Measurements from ENCODE around the gene UGT1A10.

The UGT1A10 gene

DNA sequence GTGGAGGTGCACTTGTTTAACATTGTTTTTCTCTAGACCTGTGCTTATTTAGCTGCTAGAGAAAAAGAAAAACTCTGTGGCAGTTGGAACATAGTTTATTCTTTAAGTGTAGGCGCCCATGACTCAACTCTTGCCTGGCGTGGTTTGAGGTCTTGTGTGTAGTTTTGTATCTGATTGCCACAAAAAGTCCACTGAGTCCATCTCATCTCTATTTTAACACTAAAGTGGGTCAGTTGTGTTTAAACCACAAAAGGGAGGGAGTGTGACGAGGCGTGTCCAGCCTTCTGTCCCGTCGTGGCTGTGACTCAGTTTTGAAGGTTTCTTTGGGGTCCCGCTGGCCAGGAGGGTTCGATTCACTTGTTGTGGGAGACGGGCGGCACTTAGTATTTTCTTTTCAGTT is 20.2 kb downstream of the UGT1A10 start:
- no peak for DNase-seq

DNA sequence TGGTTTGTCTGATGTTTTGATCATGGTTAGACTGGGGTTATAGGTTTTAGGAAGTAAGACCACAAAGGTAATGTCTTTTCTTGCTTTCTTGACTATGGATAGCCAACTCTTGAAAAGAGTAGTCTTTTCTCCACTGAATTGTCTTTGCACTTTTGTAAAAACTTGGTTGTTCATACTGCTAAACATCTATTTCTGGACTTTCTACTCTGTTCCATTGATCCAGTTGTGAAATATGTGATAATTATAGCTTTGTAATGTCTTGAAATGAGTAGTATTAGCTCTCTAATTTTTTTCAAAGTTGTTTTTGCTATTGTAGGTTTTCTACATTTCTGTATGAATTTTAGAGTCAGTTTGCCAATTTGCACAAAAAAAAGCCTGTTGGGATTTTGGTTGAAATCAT is 22.4 kb downstream of the UGT1A10 start:
- no peak for DNase-seq

DNA sequence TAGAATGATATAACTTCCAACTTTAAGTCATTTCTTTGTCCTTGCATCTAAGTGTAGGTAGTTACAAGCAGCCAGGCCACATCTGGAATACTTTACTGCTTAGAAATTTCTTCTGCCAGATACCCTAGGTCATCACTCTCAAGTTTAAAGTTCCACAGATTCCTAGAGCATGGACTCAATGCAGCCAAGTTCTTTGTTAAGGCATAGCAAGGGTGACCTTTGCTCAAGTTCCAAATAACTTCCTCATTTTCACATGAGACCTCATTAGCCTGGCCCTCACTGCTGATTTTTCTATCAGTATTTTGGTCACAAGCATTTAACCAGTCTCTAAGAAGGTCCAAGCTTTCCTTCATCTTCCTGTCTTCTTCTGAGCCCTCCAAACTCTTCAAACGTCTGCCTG is 27.7 kb downstream of the UGT1A10 start:
- no peak for DNase-seq

DNA sequence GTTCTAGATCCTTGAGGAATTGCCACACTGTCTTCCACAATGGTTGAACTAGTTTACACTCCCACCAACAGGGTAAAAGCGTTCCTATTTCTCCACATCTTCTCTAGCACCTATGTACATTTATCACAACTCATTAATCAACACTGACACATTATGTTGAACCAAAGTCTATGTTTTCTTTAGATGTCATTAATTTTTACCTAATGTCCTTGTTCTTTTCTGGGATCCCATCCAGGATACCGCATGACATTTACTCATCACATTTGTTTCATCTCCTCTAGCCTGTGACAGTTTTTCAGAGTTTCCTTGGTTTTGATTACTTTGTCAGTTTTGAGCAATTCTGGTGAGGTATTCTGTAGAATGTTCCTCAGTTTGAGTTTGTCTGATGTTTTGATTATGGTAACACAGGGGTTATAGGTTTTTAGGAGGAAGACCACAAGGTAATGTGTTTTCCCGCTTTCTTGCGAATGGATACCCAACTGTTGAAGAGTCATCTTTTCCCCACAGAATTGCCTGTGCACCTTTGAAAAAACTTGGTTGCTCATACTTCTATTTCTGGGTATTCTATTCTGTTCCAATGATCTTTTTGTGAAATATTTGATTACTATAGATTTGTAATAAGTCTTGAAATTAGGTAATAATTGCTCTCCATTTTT is 32.5 kb downstream of the UGT1A10 start:
- DNase-seq: no peak

DNA sequence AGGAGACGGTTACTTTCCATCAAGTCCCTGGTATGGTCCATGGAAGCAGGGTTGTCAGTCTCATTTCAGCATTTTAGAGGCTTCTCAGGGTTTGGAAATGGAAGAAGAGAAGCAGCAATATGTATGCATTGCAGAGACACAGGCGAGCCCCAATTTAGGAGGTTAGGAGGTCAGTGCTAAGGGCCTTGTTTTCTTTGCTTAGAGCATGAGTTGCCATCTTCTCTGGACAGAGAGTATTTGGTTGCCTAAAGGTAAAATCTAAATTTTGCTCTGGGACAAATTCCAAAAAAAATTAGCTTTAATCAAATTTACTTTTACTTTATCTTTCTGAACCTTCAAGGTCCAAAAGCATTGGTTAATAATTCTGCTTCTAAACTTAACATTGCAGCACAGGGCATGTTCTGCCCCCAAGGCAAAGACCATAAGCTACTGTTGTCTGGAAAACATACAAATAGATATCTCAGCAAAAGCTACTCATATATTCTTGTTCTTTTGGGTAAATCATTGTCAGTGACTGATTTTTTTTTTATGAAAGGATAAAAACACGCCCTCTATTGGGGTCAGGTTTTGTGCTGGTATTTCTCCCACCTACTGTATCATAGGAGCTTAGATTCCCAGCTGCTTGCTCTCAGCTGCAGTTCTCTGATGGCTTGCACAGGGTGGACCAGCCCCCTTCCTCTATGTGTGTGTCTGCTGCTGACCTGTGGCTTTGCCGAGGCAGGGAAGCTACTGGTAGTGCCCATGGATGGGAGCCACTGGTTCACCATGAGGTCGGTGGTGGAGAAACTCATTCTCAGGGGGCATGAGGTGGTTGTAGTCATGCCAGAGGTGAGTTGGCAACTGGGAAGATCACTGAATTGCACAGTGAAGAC is 35.3 kb downstream of the UGT1A10 start, which contains the start of gene UGT1A9:
TSS of gene UGT1A9 (plus strand) at position 609 of the 872 bp plus-strand sequence. CDS start at position 646, 37 bp downstream.
- no peak for DNase-seq

DNA sequence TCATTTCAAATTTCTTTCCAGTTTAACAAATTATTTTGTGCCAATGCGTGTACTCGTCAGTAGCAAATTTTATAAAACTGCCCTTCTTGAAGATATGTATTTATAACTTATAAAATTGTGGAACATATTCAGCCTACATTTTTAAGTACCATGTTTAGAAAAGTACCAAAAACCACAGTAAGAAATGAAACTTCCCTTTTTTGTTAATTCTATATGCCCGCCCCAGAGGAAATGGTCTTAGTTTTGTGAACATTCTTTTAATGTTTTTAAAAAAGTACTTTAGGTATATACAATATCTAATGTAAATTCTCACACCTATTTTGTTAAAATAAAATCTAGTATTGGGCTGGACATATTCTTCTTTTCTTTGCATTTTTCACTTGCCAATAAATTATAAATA is 36.6 kb downstream of the UGT1A10 start:
- no peak for DNase-seq

DNA sequence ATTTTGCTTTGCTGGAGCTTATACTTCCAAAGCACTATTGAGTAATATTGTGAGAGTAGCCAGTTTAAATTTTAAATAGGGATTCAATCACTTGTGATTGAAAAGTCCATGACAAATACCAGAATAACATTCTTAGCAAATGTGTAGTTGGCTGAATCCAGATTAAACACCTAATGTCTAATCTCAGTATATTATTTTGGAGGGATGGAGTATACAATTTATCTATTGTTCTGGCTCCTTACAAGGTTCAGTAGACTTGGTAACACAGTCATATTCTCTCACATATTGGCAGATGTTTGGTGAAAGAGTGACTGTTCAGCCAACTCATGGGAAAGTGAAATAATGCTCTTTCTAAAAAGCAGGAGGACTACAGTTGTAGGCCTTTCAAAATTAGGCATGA is 37.6 kb downstream of the UGT1A10 start:
- no peak for DNase-seq

DNA sequence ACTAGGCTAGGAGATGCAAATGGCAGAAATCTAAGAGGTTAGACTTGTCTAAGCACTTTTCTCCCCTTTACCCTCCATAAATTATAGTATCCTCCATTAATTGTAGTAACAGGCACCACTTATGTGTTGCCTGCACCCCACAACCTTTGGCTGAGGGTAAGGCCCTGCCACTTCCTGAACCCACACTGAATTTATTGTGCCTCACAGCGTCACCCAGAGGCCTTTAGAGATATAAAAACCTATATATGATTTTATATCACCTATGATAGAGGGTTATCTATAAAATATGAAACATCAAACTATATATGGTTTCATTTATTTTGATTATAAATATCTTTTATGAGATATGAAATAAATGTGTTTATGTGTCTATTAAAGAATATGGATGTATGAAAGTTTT is 38.1 kb downstream of the UGT1A10 start:
- DNase-seq: no peak

DNA sequence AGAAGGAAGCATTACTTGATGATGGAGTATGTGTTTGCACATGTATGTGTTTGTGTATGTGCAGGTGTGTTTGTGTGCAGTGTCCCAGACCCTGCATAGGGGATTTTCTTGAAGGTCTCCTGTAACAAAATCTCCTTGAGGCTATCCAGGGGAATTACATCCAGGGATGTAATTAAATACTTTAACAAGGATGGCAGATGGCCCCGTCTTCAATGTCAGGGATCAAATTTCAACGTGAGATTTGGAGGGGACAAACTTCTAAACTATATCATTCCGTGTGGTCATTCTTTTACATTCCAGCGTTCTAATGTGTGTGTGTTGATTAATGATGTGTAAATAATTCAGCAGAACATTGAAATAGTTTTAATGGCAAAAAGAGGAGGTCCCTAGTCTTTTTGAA is 38.7 kb downstream of the UGT1A10 start:
- no peak for DNase-seq

DNA sequence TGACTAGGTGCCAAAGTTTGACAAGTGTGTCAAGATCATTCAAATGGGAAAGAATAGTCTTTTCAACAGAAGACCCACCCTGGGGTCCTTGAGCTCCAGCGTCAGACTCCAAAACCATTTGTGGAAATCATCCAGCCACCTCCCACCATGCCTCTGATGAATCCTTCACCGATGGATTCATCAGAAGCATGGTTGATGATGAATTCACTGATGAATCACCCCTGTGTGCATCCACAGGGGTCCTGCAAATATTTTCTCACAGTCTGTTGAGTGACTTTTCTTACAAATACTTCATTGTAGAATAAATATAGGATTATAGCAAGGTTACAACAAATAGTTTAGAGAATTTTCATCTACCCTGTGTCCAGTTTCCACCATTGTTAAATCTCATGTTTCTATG is 39.8 kb downstream of the UGT1A10 start:
- no peak for DNase-seq

DNA sequence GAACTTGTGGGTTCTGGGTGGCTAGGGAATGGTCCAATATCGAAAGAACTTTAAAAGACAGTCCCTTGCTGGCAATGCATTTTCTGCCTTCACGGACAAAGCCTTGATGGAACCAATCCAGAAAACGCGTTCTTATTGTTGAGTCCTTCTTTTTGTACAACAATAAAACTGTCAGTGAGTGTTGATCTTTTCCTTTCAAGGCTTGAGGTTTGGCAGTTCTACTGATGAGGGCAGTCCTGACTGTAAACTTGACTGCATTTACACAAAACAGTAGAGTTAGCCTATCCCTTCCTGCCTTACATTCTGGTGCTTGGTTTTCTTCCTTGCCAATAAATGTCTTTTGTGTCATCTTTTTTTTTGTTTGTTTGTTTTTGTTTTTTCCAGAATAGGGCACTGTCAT is 42.9 kb downstream of the UGT1A10 start:
- no peak for DNase-seq

DNA sequence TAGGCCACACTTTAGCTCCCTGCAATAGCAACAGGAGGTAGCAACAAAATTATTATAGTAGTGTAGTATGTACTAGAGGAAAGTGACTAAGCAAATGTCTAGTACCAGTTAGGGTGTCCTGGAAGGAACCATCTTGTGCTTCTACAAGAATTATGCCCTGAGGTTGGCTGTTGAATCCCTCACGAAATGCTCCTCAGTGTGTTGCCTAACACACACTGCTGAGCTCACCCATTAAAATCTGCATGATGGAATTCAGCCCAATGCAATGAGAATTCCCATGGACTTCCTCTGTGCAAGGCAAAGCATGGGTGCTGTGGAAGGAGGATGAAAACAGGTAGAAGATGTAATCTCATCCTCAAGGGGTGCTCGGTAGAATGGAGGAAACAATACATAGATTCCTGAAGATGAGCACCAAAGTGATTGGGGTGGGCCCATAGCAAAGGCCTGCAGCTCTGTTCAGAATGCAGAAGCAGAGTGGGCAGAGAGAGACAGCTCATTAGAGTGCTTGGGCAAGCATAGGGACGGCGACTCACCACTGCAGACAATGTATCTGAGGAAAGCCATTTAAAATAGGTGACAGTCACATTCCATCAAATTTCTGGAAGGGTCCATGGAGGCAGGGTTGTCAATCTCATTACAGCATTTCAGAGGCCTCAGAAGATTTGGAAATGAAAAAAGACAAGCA is 44.3 kb downstream of the UGT1A10 start:
- no peak for DNase-seq

DNA sequence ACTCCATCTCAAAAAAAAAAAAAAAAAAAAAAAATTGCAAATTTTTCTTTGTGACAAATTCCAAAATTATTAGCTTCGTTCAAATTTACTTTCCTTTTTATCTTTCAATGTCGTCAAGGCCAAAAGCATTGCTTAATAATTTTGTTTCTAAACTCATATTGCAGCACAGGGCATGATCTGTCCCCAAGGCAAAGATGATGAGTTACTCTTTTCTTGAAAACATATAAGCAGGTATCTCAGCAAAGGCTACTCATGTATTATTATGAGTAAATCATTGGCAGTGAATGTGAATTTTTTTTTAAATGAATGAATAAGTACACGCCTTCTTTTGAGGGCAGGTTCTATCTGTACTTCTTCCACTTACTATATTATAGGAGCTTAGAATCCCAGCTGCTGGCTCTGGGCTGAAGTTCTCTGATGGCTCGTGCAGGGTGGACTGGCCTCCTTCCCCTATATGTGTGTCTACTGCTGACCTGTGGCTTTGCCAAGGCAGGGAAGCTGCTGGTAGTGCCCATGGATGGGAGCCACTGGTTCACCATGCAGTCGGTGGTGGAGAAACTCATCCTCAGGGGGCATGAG is 45.4 kb downstream of the UGT1A10 start, which contains the start of gene UGT1A7:
TSS of gene UGT1A7 (plus strand) at position 381 of the 579 bp plus-strand sequence. CDS start at position 418, 37 bp downstream.
- DNase-seq: no peak

DNA sequence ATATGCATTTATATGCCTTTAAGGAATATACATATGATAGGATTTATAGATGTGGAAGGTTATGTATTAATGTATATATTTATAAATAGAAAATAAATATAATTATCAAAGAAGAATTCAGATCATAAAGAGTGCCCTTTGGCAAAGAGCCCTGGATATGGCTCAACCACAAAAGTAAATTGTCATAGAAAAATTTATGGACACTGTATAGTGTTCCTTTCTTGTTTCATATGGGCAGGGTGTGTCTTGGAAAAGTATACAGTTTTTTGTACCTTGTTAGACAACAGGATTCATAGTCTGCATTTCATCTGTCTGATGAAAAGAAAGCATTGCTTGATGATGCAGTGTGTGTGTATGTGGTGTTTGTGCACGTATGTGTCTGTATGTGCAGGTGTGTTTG is 48.4 kb downstream of the UGT1A10 start:
- DNase-seq: no peak

DNA sequence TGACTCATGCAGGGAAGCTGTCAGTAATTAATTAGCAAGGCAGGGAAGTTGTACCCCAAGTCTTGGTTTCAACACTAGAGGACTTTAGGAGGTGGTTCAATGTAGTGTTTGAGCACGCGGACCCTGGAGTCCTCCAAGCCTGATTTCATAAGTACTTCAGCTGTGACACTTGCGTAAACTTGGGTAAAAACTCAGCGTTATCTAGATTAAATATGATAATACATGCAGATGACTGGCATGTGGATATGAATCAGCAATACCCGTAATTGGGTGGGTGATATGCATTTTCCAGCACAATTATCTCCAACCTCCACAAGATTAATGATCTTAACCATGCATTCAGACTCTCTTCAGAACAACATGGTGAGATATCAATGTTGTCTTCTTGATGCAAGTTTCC is 50.7 kb downstream of the UGT1A10 start:
- DNase-seq: no peak

DNA sequence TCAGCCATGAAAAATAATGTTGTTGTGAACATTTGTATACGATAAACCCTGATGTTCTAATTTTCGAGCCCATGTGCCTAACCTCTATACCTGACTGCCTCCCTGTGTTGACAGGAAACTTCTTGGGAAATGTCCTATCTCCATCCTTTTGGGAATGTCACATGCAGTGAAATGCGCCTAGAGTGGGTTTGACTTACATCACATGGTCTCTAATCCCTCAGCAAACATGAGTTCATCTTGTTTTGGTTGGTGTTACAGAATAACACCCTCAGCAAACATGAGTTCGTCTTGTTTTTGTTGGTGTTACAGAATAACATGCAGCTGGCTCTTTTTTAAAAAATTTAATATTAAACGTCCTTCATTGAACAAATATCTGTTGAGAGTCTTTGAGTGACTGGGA is 52.1 kb downstream of the UGT1A10 start:
- DNase-seq: no peak

DNA sequence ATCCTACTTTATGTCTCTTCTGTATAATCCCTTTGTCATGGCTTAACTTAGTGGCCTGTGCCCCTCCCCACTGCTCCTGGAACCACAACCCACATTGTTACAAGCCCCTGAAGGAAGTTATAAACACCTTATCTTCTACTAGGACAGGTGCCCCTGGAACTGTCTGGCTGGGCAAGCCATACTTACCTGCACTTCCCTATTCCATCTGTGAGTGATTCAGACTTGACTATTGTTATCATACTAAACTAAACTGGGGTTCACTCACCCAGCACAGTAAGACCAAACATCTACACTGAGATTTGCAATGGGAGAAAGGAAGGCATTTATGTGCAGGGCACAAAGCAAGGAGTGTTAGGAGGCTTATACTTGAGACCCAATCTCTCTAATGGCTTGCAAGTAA is 52.8 kb downstream of the UGT1A10 start:
- DNase-seq: no peak

DNA sequence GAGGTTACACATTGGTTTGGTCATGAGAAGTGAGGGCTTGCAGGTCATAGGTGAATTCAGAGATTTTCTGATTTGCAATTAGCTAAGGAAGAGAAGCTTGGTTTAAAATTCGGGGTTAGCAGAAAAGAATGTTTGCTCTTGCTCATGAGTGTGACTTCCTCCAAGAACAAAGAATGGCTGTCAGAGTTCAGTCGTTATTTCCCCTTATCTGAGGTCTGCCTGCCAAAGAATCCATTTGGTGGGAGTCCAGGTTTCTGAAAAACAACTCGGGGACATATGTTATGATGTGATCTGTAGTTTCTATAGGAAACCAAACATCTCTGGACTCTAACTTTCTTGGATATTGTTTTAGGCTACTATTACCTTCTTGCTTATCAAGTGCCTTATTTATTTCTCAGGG is 53.3 kb downstream of the UGT1A10 start:
- DNase-seq: no peak

DNA sequence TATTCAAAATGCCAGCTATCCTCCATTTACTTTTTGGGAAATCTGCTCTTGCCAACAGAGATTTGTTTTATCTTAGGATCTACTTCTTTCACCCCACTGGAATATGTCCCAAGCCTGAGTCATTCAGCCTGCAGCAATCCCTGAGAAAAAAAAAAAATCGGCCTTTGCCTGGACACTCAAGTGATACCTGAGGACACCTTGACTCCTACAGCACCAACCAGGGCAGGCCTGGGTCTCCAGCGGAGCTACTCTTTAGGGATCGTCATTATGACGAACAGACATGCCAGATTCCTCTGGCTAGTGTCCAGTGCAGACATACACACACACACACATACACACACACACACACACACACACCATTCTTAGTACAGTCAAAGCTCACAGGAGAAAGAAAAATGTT is 54.2 kb downstream of the UGT1A10 start:
- no peak for DNase-seq

DNA sequence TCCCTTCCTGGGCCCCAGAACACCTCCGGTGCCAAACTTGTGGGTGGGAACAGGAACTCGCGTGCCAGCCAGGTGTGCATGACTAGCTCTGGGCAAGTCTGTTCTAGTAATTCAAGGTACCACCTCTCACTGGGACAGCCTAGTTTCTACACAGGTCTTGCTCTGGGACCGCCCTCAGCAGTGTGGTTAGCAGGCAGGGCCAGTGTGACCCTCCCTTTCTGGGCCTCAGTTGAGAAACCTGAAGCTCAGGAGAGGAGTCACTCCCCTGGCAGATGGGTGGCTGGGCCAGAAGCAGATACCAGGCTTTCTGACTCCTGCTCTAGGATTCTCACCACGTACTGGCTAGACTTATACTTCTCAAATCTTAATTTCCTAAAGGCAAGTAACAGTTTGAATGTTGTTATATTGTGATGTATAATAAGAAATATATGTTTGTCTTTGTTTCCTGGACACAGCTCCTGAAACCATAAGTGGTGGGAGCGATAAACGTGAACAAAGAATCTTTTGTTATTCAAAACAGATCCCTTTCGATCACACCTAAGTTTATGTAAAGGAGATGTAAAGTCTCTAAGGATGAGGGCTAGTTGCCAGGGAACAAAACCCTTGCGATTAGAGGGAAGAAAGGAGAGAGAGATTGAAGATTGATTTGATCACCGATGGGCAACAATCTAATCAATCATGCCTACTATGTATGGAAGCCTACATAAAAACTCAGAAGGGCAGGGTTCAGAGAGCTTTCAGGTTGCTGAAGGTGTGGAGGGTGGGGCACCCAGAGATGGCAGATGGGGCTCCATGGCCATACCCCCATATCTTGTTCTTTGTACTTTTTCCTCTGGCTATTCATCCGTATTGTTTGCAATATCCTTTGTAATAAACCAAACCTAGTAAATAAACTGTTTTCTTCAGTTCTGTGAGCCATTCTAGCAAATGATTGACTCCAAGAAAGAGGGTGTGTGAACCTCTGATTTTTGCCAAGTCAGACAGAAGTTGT is 55.5 kb downstream of the UGT1A10 start:
- DNase-seq: no peak

DNA sequence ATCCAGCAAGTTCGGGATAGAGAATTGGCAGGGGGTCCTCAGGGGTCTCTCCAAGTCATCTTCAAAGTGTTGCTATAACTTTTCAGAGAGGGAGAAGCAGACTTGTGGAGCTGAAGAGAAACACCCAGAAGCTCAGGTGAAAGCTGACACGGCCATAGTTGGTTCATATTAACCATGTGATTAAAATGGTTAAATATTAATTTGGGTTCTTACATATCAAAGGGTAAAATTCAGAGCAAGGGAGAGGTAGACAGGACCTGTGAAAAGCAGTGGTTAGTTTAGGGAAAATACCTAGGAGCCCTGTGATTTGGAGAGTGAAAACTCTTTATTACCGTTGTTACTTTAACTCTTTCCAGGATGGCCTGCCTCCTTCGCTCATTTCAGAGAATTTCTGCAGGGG is 56.4 kb downstream of the UGT1A10 start, which contains the start of gene UGT1A6:
TSS of gene UGT1A6 (plus strand) at position 243 of the 400 bp plus-strand sequence. CDS start at position 358, 115 bp downstream.
- no peak for DNase-seq

DNA sequence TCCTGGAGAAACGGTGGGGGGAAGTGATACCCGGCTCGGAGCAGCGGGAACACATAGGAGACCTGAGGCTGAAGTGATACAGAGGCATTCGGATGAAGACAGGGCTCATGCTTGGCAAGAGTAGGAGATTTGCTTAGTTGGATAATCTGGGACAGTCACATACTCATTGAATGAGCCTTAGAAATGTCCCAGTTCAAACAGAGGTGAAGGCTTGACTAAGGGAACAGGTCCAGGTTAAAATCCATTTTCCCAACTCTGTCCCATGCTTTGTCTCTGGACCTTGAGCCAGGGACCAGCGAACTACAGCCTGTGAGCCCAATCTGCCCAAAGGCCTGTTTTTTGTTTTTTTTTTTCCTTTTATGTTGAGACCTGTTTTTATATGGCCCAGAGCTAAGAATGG is 57.7 kb downstream of the UGT1A10 start:
- DNase-seq: no peak

Measured in T-helper 1 cell (primary cell).